Measurements from ENCODE around the gene BAZ2A.

BAZ2A gene

DNA sequence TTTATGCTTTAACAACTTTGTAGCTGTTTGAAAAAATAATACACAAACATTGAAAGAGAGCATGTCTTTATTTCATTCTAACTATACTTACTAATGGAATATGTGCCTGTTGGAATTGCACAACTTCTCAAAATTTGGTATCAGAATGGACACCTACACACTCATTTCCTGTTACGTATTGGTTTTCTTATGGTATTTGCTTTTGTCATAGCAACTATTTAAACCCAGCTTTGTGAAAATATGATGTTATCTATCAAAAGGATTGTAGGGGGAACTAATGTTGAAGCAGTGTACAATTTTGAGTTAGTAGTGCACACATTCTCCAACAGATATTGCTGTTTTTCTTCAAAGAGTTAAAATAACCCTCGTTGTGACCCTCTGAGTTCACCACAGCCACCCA, 55.9 kb downstream of the BAZ2A start:
- Histone ChIP-seq H3K9me3 (ENCODE audit: control insufficient read depth in 2 of 2, low read length in 2 of 2) (no peaks in the 10 kb centered on the region), H3K27ac (ENCODE audit: low read length) (no peak overlapping the region), H3K9ac (ENCODE audit: low read length in 2 of 2) (no peak overlapping the region)

DNA sequence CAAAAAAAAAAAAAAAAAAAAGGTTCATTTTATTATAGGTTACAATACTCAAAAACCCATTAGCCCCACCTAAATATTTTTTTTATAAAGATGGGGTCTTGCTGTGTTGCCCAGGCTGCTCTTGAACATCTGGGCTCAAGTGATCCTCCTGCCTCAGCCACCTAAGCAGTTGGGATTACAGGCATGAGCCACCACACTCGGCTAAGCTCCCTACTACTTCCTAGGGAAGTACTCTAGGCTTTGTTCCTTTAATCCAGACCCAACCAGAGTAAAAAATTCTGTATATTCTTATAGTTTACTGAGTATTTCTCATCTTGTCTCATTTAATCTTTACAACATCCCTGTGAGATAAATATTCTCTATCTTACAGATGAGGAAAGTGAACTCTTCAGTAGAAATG, 57.8 kb downstream of the BAZ2A start:
- H3K27me3 ChIP-seq (ENCODE audit: control insufficient read depth in 1 of 2, insufficient read depth in 2 of 2, low read length in 2 of 2): no peaks in the 10 kb centered on the region
- H3K27ac ChIP-seq (ENCODE audit: low read length): no peak overlapping the region
- no peak overlapping the region for H3K4me3 ChIP-seq (ENCODE audit: low read length in 2 of 2)
- H3K9me3 ChIP-seq (ENCODE audit: control insufficient read depth in 2 of 2, low read length in 2 of 2): no peaks in the 10 kb centered on the region
- H3K36me3 ChIP-seq (ENCODE audit: control insufficient read depth in 2 of 2, insufficient read depth in 2 of 2, low read length in 2 of 2): peaks cover 4 to 6% of the 10 kb centered on the region in 2 donors
- H3K9ac ChIP-seq (ENCODE audit: low read length in 2 of 2): no peak overlapping the region
- peaks cover 6% of the 10 kb centered on the region for H3K4me1 ChIP-seq (ENCODE audit: control insufficient read depth, insufficient read depth, low read length)

More for the DNA sequence above, 55.9 kb downstream of the BAZ2A start:
- Histone ChIP-seq H3K36me3 (ENCODE audit: control insufficient read depth in 2 of 2, insufficient read depth in 2 of 2, low read length in 2 of 2) (peaks cover 4 to 11% of the 10 kb centered on the region in 2 donors), H3K4me3 (ENCODE audit: low read length in 2 of 2) (no peak overlapping the region), H3K4me1 (ENCODE audit: control insufficient read depth, insufficient read depth, low read length) (peaks cover 6% of the 10 kb centered on the region), H3K27me3 (ENCODE audit: control insufficient read depth in 1 of 2, insufficient read depth in 2 of 2, low read length in 2 of 2) (no peaks in the 10 kb centered on the region)

DNA sequence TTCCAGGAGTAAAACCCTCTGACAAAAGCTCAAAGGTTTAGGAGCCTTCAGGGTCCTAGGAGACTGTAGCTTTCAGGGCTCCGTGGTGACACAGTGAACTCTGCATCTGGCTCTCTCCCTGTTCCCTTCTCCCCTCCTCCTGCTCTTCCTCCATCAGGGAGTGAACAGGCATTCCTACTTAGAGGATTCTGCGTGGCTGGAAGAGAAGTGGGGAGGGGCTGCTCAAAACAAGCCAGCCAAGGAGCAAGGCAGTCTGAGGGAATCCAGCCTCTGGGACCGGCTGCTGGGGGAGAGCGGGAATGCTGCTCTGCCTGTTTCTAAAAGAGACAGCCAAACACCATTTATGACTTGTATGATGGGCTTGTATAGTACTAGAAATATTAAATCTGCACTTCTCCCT, 59.0 kb downstream of the BAZ2A start:
- Histone ChIP-seq H3K9ac (ENCODE audit: low read length in 2 of 2) (no peak overlapping the region), H3K4me3 (ENCODE audit: low read length in 2 of 2) (no peak overlapping the region), H3K36me3 (ENCODE audit: control insufficient read depth in 2 of 2, insufficient read depth in 2 of 2, low read length in 2 of 2) (peaks cover 4 to 6% of the 10 kb centered on the region in 2 donors), H3K4me1 (ENCODE audit: control insufficient read depth, insufficient read depth, low read length) (peaks cover 7% of the 10 kb centered on the region), H3K27me3 (ENCODE audit: control insufficient read depth in 1 of 2, insufficient read depth in 2 of 2, low read length in 2 of 2) (no peaks in the 10 kb centered on the region), H3K9me3 (ENCODE audit: control insufficient read depth in 2 of 2, low read length in 2 of 2) (no peaks in the 10 kb centered on the region), H3K27ac (ENCODE audit: low read length) (no peak overlapping the region)

DNA sequence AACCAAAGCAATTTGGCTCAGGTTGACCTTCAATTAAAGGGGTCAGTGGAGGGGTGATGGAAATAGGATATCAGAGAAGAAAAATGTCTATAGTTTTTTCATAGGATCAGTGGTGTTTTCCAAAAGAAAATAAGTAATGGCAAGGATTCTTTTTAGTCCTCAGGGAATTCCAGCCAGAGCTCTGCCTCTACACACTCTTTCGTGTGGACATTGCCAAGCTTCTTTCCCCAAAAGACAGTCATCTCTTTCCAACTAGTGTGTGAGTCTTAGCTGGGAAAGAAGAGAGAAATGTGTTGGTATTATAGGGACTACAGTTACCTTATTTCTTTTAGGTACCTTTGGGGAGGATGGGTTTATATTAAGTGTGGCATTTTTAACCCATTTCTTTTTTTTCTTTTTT, 62.0 kb downstream of the BAZ2A start:
- no peaks in the 10 kb centered on the region for H3K9me3 ChIP-seq (ENCODE audit: control insufficient read depth in 2 of 2, low read length in 2 of 2)
- no peaks in the 10 kb centered on the region for H3K27me3 ChIP-seq (ENCODE audit: control insufficient read depth in 1 of 2, insufficient read depth in 2 of 2, low read length in 2 of 2)
- no peak overlapping the region for H3K4me3 ChIP-seq (ENCODE audit: low read length in 2 of 2)
- H3K36me3 ChIP-seq (ENCODE audit: control insufficient read depth in 2 of 2, insufficient read depth in 2 of 2, low read length in 2 of 2): peaks cover 5 to 12% of the 10 kb centered on the region in 2 donors
- H3K9ac ChIP-seq (ENCODE audit: low read length in 2 of 2): no peak overlapping the region
- H3K4me1 ChIP-seq (ENCODE audit: control insufficient read depth, insufficient read depth, low read length): peaks cover 17% of the 10 kb centered on the region
- H3K27ac ChIP-seq (ENCODE audit: low read length): no peak overlapping the region

DNA sequence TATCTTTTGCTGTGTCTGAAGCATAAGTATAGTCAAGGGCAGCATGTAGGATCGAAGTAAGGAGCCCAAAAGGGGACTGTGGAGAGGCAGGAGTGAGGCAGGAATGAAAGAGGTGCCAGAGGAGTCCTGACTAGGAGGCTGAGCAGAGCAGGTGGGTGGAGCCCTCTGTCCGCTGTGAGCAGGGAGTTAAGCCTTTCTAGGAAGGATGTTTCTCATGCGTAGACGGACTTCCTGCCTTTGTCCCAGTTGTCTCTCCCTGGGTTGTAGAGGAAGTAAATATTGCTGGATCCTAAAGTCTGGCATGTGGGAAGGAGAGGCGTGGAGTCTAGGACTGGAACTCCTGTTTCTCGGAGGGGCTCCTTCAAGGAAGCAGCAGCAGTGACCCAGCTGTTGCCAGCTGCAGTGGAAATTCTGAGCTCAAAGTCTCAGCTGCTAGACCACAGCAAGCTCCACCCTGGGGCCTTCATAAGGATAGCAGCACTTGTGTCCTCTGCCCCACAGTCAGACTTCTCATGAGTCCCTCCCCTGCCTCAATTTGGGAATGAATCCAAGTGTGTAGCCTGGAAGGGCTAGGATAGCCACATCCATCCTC, 64.5 kb downstream of the BAZ2A start:
- Histone ChIP-seq H3K4me3 (ENCODE audit: low read length in 2 of 2) (peak overlapping the region in 1 of 2 donors; percentile 49), H3K27me3 (ENCODE audit: control insufficient read depth in 1 of 2, insufficient read depth in 2 of 2, low read length in 2 of 2) (no peaks in the 10 kb centered on the region), H3K9ac (ENCODE audit: low read length in 2 of 2) (peak overlapping the region in 1 of 2 donors; percentile 55), H3K36me3 (ENCODE audit: control insufficient read depth in 2 of 2, insufficient read depth in 2 of 2, low read length in 2 of 2) (peaks cover 9 to 17% of the 10 kb centered on the region in 2 donors), H3K27ac (ENCODE audit: low read length) (peak overlapping the region; percentile 70), H3K4me1 (ENCODE audit: control insufficient read depth, insufficient read depth, low read length) (peaks cover 15% of the 10 kb centered on the region), H3K9me3 (ENCODE audit: control insufficient read depth in 2 of 2, low read length in 2 of 2) (no peaks in the 10 kb centered on the region)

DNA sequence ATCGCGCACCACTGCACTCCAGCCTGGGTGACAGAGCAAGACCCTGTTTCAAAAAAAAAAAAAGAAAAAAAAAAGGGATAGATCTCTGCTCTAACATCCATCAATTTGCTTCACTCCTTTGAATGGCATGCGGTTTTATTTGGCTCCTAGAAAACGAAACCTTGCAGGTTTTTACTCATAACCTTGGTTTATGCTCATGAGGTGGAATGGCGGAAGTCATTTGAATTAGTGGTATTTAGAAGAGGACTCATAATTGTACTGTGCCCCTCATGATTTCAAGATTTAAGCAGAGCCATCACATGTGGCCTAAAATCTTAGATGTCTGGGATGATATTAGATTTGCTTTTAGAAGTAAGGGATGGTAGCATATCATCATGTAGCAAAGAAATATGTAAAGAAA, 79.1 kb downstream of the BAZ2A start:
- no peak overlapping the region for H3K4me3 ChIP-seq (ENCODE audit: low read length in 2 of 2)
- no peak overlapping the region for H3K27ac ChIP-seq (ENCODE audit: low read length)
- H3K4me1 ChIP-seq (ENCODE audit: control insufficient read depth, insufficient read depth, low read length): no peaks in the 10 kb centered on the region
- no peaks in the 10 kb centered on the region for H3K9me3 ChIP-seq (ENCODE audit: control insufficient read depth in 2 of 2, low read length in 2 of 2)
- no peaks in the 10 kb centered on the region for H3K36me3 ChIP-seq (ENCODE audit: control insufficient read depth in 2 of 2, insufficient read depth in 2 of 2, low read length in 2 of 2)
- H3K27me3 ChIP-seq (ENCODE audit: control insufficient read depth in 1 of 2, insufficient read depth in 2 of 2, low read length in 2 of 2): no peaks in the 10 kb centered on the region
- no peak overlapping the region for H3K9ac ChIP-seq (ENCODE audit: low read length in 2 of 2)

DNA sequence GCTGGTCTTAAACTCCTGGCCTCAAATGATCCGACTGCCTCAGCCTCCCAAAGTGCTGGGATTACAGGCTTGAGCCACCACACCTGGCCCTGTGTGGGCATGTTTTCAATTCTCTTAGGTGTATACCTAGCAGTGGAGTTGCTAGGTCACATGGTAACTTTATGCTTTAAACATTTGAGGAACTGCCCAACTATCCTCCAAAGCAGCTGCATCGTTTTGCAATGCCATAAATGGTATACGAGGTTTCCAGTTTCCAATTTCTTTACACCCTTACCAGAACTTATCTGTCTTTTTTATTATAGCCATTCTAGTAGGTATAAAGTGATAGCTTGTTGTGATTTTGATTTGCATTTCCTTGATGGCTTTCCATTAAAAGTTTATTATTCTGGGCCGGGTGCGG, 83.4 kb downstream of the BAZ2A start:
- H3K4me1 ChIP-seq (ENCODE audit: control insufficient read depth, insufficient read depth, low read length): no peaks in the 10 kb centered on the region
- H3K36me3 ChIP-seq (ENCODE audit: control insufficient read depth in 2 of 2, insufficient read depth in 2 of 2, low read length in 2 of 2): no peaks in the 10 kb centered on the region
- no peak overlapping the region for H3K4me3 ChIP-seq (ENCODE audit: low read length in 2 of 2)
- H3K9ac ChIP-seq (ENCODE audit: low read length in 2 of 2): no peak overlapping the region
- no peak overlapping the region for H3K27ac ChIP-seq (ENCODE audit: low read length)
- H3K9me3 ChIP-seq (ENCODE audit: control insufficient read depth in 2 of 2, low read length in 2 of 2): no peaks in the 10 kb centered on the region
- H3K27me3 ChIP-seq (ENCODE audit: control insufficient read depth in 1 of 2, insufficient read depth in 2 of 2, low read length in 2 of 2): no peaks in the 10 kb centered on the region
